K562 (cell line): ENCODE results near the gene TNPO3.

Experiments used
- ATF1 ChIP-seq, 2 experiments: fragments of 450-650 bp in 1 of 2; IDR thresholded peaks; 2 replicates each; pipeline ENCODE4 v1.6.1; 2016; ENCODE audit warnings: missing compliant biosample characterization in 1 of 2, missing genetic modification characterization in 1 of 2
- BRCA1 ChIP-seq, 2 experiments: fragments of 450-650 bp in 1 of 2; sonication (generic) in 1 of 2; formaldehyde crosslinking in 1 of 2; IDR thresholded peaks; 2 replicates each; pipeline versions ENCODE4 v1.5.0 to v1.6.1; 2017 to 2020; ENCODE audit warnings: mild to moderate bottlenecking in 1 of 2, missing genetic modification reagents in 1 of 2
- CCAR2 ChIP-seq: fragments of 200-400 bp; formaldehyde crosslinking; IDR thresholded peaks from 2 replicates; pipeline ENCODE4 v1.6.1; 2017; ENCODE audit warnings: mild to moderate bottlenecking, low read depth, low read length
- CEBPB ChIP-seq: fragments of 450-650 bp; IDR thresholded peaks from 2 replicates; pipeline ENCODE4 v1.6.1; 2016; ENCODE audit warnings: missing genetic modification characterization, missing compliant biosample characterization
- CTCF ChIP-seq, 3 experiments: IDR thresholded peaks in 2 of 3; conservative IDR thresholded peaks in 1 of 3; 2 replicates each; pipeline ENCODE4 v1.5.1; 2011 to 2012; ENCODE audit warnings: low read length in 3 of 3, mild to moderate bottlenecking in 3 of 3, control low read depth in 2 of 3, improper control_type of control experiment in 1 of 3, inconsistent platforms in 1 of 3, low read depth in 1 of 3, mixed read lengths in 1 of 3, moderate library complexity in 1 of 3; ENCODE audit not compliant: insufficient read depth in 2 of 3
- GATAD2B ChIP-seq: fragments of 450-650 bp; IDR thresholded peaks from 2 replicates; pipeline ENCODE4 v1.6.1; 2017; ENCODE audit warnings: mild to moderate bottlenecking, borderline replicate concordance
- JUN ChIP-seq, 2 experiments: sonication (generic) in 1 of 2; formaldehyde crosslinking in 1 of 2; IDR thresholded peaks; 2 replicates each; pipeline versions ENCODE4 v1.6.1 to v1.8.0; 2012 to 2022; ENCODE audit warnings: borderline replicate concordance in 2 of 2, mild to moderate bottlenecking in 2 of 2, improper control_type of control experiment in 1 of 2, low read depth in 1 of 2, low read length in 1 of 2, missing genetic modification reagents in 1 of 2
- MTA3 ChIP-seq: fragments of 450-650 bp; formaldehyde crosslinking; IDR thresholded peaks from 2 replicates; pipeline ENCODE4 v1.6.1; 2017; ENCODE audit warnings: mild to moderate bottlenecking, borderline replicate concordance
- ZSCAN29 ChIP-seq: fragments of 450-650 bp; IDR thresholded peaks from 2 replicates; pipeline ENCODE4 v1.6.1; 2017
- TF ChIP-seq, protein P1 (sequence below): sonication (generic); formaldehyde crosslinking; IDR thresholded peaks from 2 replicates; pipeline ENCODE4 v1.9.0; 2022; ENCODE audit warnings: mild to moderate bottlenecking, missing genetic modification reagents
- TF ChIP-seq, protein P2 (sequence below): sonication (generic); formaldehyde crosslinking; IDR thresholded peaks from 2 replicates; pipeline ENCODE4 v1.8.1; 2023; ENCODE audit warnings: mild to moderate bottlenecking, missing genetic modification reagents

- no peak for TF ChIP-seq CTCF (IDR thresholded peaks at IDR 0.05 in 2 of 3, conservative IDR thresholded peaks at IDR 0.05 in 1 of 3; ENCODE audit: insufficient read depth in 2 of 3, low read depth in 1 of 3, low read length in 3 of 3)
- TF ChIP-seq JUN (IDR thresholded peaks at IDR 0.05; ENCODE audit: borderline replicate concordance, low read depth, low read length), result no peak
- TF ChIP-seq JUN (CRISPR knock-in tag; IDR thresholded peaks at IDR 0.05; ENCODE audit: borderline replicate concordance), result no peak
- TF ChIP-seq, protein P1, sequence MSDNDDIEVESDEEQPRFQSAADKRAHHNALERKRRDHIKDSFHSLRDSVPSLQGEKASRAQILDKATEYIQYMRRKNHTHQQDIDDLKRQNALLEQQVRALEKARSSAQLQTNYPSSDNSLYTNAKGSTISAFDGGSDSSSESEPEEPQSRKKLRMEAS (CRISPR knock-in tag), result no peak
- TF ChIP-seq, protein P2, sequence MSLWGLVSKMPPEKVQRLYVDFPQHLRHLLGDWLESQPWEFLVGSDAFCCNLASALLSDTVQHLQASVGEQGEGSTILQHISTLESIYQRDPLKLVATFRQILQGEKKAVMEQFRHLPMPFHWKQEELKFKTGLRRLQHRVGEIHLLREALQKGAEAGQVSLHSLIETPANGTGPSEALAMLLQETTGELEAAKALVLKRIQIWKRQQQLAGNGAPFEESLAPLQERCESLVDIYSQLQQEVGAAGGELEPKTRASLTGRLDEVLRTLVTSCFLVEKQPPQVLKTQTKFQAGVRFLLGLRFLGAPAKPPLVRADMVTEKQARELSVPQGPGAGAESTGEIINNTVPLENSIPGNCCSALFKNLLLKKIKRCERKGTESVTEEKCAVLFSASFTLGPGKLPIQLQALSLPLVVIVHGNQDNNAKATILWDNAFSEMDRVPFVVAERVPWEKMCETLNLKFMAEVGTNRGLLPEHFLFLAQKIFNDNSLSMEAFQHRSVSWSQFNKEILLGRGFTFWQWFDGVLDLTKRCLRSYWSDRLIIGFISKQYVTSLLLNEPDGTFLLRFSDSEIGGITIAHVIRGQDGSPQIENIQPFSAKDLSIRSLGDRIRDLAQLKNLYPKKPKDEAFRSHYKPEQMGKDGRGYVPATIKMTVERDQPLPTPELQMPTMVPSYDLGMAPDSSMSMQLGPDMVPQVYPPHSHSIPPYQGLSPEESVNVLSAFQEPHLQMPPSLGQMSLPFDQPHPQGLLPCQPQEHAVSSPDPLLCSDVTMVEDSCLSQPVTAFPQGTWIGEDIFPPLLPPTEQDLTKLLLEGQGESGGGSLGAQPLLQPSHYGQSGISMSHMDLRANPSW (CRISPR knock-in tag), result no peak
- no peak for TF ChIP-seq BRCA1 (IDR thresholded peaks at IDR 0.05)
- no peak for TF ChIP-seq BRCA1 (CRISPR knock-in tag; IDR thresholded peaks at IDR 0.05)
- no peak for TF ChIP-seq GATAD2B
- TF ChIP-seq ATF1 (CRISPR knock-in tag; IDR thresholded peaks at IDR 0.05), result no peak
- TF ChIP-seq ATF1 (tag; IDR thresholded peaks at IDR 0.05), result no peak
- no peak for TF ChIP-seq MTA3
- no peak for TF ChIP-seq CEBPB
- no peak for TF ChIP-seq CCAR2
- TF ChIP-seq ZSCAN29, result no peak
Measured at GRCh38 chr7:128954830-128955802, 99.8 kb downstream of the TNPO3 start.
